Transverse colon (tissue), 4 donors: Measurements from ENCODE around the gene EHD4. TPM values are rescaled to one million over a fixed set of nuclear protein-coding genes. Genes with fewer than 3 reads are reported as not detected.

Experiments used
- DNase-seq: peaks from one replicate; pipeline ENCODE4 v3.0.0-alpha.2; 2019
- H3K27ac ChIP-seq, 4 donors: fragments of 200-600 bp; sonication (generic); 2 replicates each; pipeline ENCODE4 v1.5.1; 2016 to 2018; ENCODE audit warnings: inconsistent platforms in 4 of 4
- H3K27me3 ChIP-seq: fragments of 200-600 bp; sonication (generic); 2 replicates; pipeline ENCODE4 v1.5.1; 2017; ENCODE audit warnings: inconsistent platforms
- H3K36me3 ChIP-seq, 4 donors: fragments of 200-600 bp; sonication (generic); 2 replicates each; pipeline ENCODE4 v1.5.1; 2017 to 2019; ENCODE audit warnings: inconsistent platforms in 4 of 4
- H3K4me1 ChIP-seq, 4 donors: fragments of 200-600 bp; sonication (generic); 2 replicates each; pipeline ENCODE4 v1.5.1; 2017 to 2020; ENCODE audit warnings: inconsistent platforms in 4 of 4
- H3K4me3 ChIP-seq, 4 donors: fragments of 200-600 bp; sonication (generic); 1 replicate in 1 of 4; 2 replicates in 3 of 4; pipeline versions ENCODE4 v1.5.1 to v1.6.1; 2017 to 2019; ENCODE audit warnings: inconsistent platforms in 4 of 4
- H3K9me3 ChIP-seq, 2 donors: fragments of 200-600 bp; sonication (generic); 2 replicates each; pipeline ENCODE4 v1.5.1; 2017 to 2019; ENCODE audit warnings: inconsistent platforms in 2 of 2
- CTCF ChIP-seq, 5 experiments: fragments of 200-600 bp in 3 of 5; fragments of 450-650 bp in 2 of 5; sonication (generic) in 3 of 5; IDR thresholded peaks; 1 replicate in 2 of 5; 2 replicates in 3 of 5; pipeline ENCODE4 v1.5.1; 2016 to 2017; ENCODE audit warnings: antibody characterized with exemption in 5 of 5, inconsistent platforms in 3 of 5, mild to moderate bottlenecking in 2 of 5, moderate library complexity in 1 of 5
- EP300 ChIP-seq: sonication (generic); formaldehyde crosslinking; IDR thresholded peaks from one replicate; pipeline ENCODE4 v1.6.1; 2017; ENCODE audit warnings: antibody characterized with exemption, low read depth
- POLR2A ChIP-seq: fragments of 450-650 bp; IDR thresholded peaks from one replicate; pipeline ENCODE4 v1.6.1; 2016; ENCODE audit warnings: antibody characterized with exemption, mild to moderate bottlenecking, moderate library complexity
- POLR2AphosphoS5 ChIP-seq, 3 donors: sonication (generic); formaldehyde crosslinking; IDR thresholded peaks; one replicate each; pipeline ENCODE4 v1.6.1; 2016; ENCODE audit warnings: antibody characterized with exemption in 3 of 3
- WGBS, 2 donors: methylation state at CpG; one replicate each; pipeline ENCODE4 v1.1.5; 2018; ENCODE audit warnings: low coverage in 1 of 2; 5-methylcytosine and 5-hydroxymethylcytosine counted together
- in situ Hi-C, 4 donors: fragments of 200-750 bp; cut with MboI; loops; one replicate each; pipeline versions ENCODE4 v1.15.0 to v1.15.1; 2017; ENCODE audit warnings: low sequenced_read_pairs in 3 of 4, low pct_ligation_motif_present in 1 of 4, low pct_unique_long_range_greater_than_20kb in 1 of 4
- intact Hi-C: fragments of 100-400 bp; cut with DNase I; formaldehyde crosslinking; loops from one replicate; pipeline ENCODE4 v1.15.1; 2023; ENCODE audit warnings: low total_unique reads
- total RNA-seq, 4 donors: library from RNA; depleted of rRNA; stranded (reverse); fragments of >200 nt; gene quantifications; one replicate each; pipeline ENCODE4 v1.1.0, GENCODE V29; 2016

The EHD4 gene
- total RNA-seq, 4 donors from 2014 or later = 16.9 to 55.4 (median 35.5) TPM

DNA sequence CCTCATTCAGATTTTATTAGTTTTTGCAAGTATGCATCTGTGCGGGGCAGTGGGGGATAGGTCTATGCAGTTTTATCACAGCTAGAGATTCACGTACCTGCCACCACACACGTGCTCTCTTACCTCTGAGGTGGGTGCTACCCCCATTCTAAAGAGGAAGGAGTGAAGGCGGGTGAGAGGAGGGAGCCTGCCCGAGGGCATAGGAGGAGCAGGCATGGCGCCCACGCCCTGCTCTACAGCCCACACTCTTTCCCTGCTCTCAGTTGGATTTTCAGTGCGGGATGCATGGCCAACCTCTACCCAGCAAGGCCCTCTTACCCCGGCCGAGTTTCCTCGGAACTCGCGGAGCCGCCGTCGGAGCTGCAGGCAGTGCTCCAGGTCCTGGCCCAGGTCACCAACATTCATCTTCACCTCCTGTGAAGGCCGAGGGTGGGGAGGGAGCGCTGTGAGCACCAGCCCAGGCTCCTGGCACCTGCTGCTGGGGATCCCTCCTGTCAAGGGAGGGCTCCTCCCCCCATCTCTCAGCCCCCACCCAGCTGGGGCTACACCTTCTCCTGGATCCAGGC, 106.8 kb downstream of the EHD4 start:
- no peak overlapping the region for H3K27ac ChIP-seq
- 86% methylated on average over 18 of the region's 18 CpGs; no CpG with 5 or more reads in 1 of the 2 donors for WGBS, 2 donors
- peaks cover 0 to 4% (median 0%) of the 10 kb centered on the region in 4 donors for H3K4me1 ChIP-seq
- no peak for DNase-seq
- H3K4me3 ChIP-seq = no peak overlapping the region
- intact Hi-C loops (no loop called here), in situ Hi-C loops (no loop called here)
- TF ChIP-seq CTCF (IDR thresholded peaks at IDR 0.05) (no peak), EP300 (no peak), POLR2AphosphoS5 (IDR thresholded peaks at IDR 0.05) (no peak), POLR2A (no peak)
- H3K36me3 ChIP-seq = no peaks in the 10 kb centered on the region
- no peaks in the 10 kb centered on the region for H3K27me3 ChIP-seq
- H3K9me3 ChIP-seq = no peaks in the 10 kb centered on the region

DNA sequence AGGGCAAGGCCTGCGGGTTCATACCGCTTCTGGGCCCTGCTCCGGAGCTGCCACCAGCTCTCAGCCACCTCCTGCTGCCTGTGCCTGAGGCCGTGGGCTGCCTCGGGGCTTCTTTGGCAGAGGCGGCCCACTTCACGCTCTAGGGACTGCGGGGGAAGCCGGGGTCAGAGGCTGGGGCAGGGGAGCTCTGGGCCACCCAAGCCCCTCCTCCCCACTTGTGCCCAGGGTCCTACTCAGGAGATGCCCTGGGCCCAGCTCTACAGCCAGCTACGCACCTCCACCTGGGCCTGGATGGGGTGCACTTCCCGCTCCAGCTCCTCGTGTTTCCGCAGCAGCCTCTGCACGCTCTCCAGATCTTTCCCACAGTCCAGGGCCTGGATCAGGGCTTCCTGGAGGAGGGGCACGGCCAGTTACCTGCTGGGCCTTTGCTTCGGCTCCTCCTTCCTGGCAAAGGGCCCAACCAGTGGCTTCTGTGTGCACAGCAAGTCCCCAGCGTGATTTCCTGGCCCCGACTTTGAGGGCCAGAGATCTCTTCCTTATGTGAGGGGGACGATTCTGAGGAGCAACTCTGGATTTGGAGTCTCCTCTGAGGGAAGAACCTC, 109.7 kb downstream of the EHD4 start:
- in situ Hi-C loops (no loop called here), intact Hi-C loops (no loop called here)
- TF ChIP-seq POLR2A = no peak
- TF ChIP-seq CTCF (IDR thresholded peaks at IDR 0.05) = no peak
- TF ChIP-seq EP300 = no peak
- TF ChIP-seq POLR2AphosphoS5 (IDR thresholded peaks at IDR 0.05) = no peak
- H3K4me3 ChIP-seq = no peak overlapping the region
- no peaks in the 10 kb centered on the region for H3K27me3 ChIP-seq
- DNase-seq = peak; percentile 73
- H3K4me1 ChIP-seq = peaks cover 0 to 4% (median 0%) of the 10 kb centered on the region in 4 donors
- no peak overlapping the region for H3K27ac ChIP-seq
- 68% methylated on average over 19 of the region's 19 CpGs; no CpG with 5 or more reads in 1 of the 2 donors for WGBS, 2 donors
- H3K9me3 ChIP-seq = no peaks in the 10 kb centered on the region
- H3K36me3 ChIP-seq = no peaks in the 10 kb centered on the region

GRCh38 chr15:41861736-41862356, 110.5 kb downstream of the EHD4 start:
- no peak overlapping the region for H3K4me3 ChIP-seq
- no peaks in the 10 kb centered on the region for H3K9me3 ChIP-seq
- intact Hi-C loops (no loop called here), in situ Hi-C loops (no loop called here)
- no peaks in the 10 kb centered on the region for H3K36me3 ChIP-seq
- H3K4me1 ChIP-seq = peaks cover 0 to 4% (median 0%) of the 10 kb centered on the region in 4 donors
- no peak for TF ChIP-seq EP300
- TF ChIP-seq POLR2AphosphoS5 (IDR thresholded peaks at IDR 0.05) = no peak
- TF ChIP-seq CTCF (IDR thresholded peaks at IDR 0.05) = no peak
- no peak for TF ChIP-seq POLR2A
- 90% methylated on average over 15 of the region's 18 CpGs; no CpG with 5 or more reads in 1 of the 2 donors for WGBS, 2 donors
- DNase-seq = no peak
- no peak overlapping the region for H3K27ac ChIP-seq
- H3K27me3 ChIP-seq = no peaks in the 10 kb centered on the region

DNA sequence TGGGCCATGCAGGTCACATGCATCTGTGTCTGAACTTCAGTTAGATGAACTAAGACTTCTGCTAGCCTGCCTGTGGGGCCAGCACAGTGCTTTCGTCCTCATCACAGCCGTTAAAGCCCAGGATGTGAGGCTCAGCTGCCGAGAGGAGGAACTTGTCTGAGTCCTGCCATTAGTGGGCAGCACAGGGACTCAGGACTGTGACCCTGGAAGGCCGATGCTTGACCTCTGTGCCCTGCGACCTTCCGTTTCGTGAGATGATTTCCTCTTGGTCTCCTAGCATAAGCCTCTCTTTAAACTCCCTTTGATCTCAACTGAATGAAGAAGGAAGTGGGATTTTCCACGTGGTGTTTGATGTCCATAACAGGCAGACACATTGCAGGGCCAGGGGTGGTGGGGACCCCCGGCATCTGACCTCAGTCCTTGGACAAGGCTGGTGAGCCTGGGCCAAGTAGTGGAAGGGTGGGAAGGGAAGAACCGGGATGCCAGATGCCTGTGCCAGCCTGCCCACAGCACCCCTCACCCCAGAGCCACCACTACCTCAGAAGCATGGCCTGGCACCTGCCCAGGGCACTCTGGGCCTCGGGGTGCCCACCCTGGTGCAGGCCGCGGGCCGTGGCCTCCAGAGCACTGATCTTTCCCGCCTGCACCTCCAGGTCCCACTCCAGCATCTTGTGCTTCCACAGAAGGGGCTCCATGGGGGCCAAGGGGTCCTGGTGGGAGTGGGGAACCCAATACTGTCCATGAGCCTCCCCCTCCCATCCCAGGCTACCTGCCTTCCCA, 112.1 kb downstream of the EHD4 start:
- in situ Hi-C loops (no loop called here), intact Hi-C loops (no loop called here)
- WGBS, 2 donors = 65% methylated on average over 4 to 15 of the region's 15 CpGs
- H3K9me3 ChIP-seq = no peaks in the 10 kb centered on the region
- no peak for DNase-seq
- H3K36me3 ChIP-seq = no peaks in the 10 kb centered on the region
- TF ChIP-seq CTCF (IDR thresholded peaks at IDR 0.05) (no peak), EP300 (no peak), POLR2AphosphoS5 (IDR thresholded peaks at IDR 0.05) (no peak), POLR2A (no peak)
- peaks cover 7% of the 10 kb centered on the region for H3K27me3 ChIP-seq
- peaks cover 0 to 4% (median 0%) of the 10 kb centered on the region in 4 donors for H3K4me1 ChIP-seq
- H3K27ac ChIP-seq = no peak overlapping the region
- H3K4me3 ChIP-seq = no peak overlapping the region
